Fibroblast of villous mesenchyme (primary cell): ENCODE data around the gene RALA. TPM values are rescaled to one million over a fixed set of nuclear protein-coding genes. Genes with fewer than 3 reads are reported as not detected.

Experiments used
- DNase-seq: peaks from one replicate; pipeline ENCODE4 v3.0.0-alpha.2; 2010; ENCODE audit warnings: low read depth
- H3K4me3 ChIP-seq: 2 replicates; pipeline ENCODE4 v1.5.1; 2011; ENCODE audit warnings: low read depth, mild to moderate bottlenecking, low read length
- total RNA-seq: library from RNA; depleted of rRNA; stranded (reverse); fragments of >200 nt; gene quantifications from 2 replicates; pipeline ENCODE4 v1.2.3, GENCODE V29; 2012
- TF ChIP-seq, protein P1 (sequence below): IDR thresholded peaks from 2 replicates; pipeline ENCODE4 v1.5.1; 2012; ENCODE audit warnings: low read depth, mild to moderate bottlenecking, low read length; ENCODE audit not compliant: insufficient read depth

The RALA gene
- total RNA-seq, 1 donor = 20.3 TPM

DNA sequence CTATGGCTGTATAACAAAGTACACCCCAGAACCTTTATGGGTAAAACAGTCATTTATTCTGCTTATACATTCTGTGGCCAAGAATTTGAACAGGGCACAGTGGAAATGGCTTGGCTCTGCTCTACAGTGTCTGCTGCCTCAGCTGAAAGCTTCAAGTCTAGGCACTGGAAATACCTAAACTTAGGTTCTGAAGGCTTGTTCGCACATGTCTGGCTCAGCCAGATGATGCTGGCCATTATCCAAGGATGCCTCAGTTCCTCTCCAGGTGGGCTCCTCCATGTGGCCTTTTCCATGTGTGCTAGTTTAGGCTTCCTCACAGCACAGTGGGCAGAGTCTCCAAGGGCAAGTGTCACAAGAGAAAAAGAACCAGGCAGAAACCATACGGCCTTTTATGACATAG is 76.8 kb downstream of the RALA start:
- TF ChIP-seq, protein P1, sequence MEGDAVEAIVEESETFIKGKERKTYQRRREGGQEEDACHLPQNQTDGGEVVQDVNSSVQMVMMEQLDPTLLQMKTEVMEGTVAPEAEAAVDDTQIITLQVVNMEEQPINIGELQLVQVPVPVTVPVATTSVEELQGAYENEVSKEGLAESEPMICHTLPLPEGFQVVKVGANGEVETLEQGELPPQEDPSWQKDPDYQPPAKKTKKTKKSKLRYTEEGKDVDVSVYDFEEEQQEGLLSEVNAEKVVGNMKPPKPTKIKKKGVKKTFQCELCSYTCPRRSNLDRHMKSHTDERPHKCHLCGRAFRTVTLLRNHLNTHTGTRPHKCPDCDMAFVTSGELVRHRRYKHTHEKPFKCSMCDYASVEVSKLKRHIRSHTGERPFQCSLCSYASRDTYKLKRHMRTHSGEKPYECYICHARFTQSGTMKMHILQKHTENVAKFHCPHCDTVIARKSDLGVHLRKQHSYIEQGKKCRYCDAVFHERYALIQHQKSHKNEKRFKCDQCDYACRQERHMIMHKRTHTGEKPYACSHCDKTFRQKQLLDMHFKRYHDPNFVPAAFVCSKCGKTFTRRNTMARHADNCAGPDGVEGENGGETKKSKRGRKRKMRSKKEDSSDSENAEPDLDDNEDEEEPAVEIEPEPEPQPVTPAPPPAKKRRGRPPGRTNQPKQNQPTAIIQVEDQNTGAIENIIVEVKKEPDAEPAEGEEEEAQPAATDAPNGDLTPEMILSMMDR = no peak
- DNase-seq = no peak

DNA sequence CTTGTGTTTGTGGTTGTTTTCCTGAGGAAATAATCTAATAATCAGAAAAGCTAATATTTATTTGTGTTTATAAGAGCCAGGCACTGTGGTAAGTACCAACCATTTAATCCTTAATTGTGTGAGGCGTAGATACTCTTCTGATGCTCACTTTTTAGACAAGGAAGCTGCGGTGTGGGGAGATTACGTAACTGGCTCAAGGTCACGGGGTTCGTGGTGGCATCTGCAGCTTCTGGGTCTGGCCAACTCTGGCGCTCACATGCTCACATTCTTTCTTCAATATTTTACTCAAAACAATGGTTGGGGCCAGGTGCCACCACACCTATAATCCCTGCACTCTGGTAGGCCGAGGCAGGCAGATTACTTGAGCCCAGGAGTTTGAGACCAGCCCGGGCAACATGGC is 77.6 kb downstream of the RALA start:
- no peak overlapping the region for H3K4me3 ChIP-seq
- TF ChIP-seq, protein P1 = no peak
- DNase-seq = no peak

More for the DNA sequence above, 76.8 kb downstream of the RALA start:
- no peak overlapping the region for H3K4me3 ChIP-seq

DNA sequence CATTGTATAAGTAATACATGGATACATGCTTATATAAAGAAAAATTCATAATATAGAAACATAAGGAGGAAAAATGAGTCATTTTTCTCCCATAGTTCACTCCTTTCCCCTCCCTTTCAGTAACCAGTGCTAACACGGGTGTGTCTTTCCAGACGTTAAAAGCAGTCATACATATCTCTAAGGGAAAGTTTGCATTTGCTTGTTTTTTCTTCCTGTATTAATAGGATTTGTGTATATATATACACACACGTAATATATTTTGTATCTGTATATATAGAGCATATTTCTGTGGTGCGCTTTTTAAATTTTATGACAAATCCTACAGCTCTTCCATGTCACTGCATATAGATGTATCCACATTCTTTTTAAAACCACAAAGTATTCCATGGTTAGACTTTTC is 78.8 kb downstream of the RALA start:
- peak; percentile 64 for DNase-seq
- TF ChIP-seq, protein P1 = no peak
- H3K4me3 ChIP-seq = no peak overlapping the region

DNA sequence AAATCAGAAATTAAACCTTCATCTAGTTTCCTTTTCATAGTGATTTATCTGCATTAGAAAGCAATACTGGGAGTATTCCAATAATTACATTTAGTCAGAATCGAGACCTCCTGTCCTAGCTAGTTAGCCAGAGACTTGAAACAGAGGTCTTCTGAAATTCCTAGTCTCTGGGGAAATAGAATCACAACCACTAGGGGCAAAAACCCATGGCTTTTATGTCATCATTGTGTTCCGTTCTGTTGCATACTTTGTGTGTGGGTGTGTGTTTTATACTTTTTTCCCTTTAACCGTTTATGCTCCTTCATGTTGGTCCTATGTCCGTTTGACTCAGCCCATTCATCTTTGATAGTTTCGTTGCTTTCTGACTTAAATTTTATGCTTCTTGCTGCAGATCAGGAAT is 79.8 kb downstream of the RALA start:
- no peak for DNase-seq
- H3K4me3 ChIP-seq = no peak overlapping the region
- TF ChIP-seq, protein P1 = peak; percentile 18

DNA sequence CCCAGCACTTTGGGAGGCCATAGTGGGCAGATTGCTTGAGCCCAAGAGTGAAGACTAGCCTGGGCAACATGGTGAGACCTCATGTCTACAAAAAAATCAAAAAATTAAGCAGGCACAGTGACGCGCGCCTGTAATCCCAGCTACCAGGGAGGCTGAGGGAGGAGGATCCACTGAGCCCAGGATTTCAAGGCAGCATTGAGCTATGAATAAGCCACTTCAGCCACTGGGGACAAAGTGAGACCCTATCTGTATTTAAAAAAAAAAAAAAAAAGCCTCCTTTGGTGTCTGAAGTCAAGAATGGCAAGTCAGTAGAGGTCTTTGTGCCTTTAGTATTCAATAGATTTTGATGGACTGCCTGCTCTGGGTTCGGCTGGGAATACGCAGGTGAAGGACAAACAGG is 85.7 kb downstream of the RALA start:
- TF ChIP-seq, protein P1 = no peak
- DNase-seq = no peak

DNA sequence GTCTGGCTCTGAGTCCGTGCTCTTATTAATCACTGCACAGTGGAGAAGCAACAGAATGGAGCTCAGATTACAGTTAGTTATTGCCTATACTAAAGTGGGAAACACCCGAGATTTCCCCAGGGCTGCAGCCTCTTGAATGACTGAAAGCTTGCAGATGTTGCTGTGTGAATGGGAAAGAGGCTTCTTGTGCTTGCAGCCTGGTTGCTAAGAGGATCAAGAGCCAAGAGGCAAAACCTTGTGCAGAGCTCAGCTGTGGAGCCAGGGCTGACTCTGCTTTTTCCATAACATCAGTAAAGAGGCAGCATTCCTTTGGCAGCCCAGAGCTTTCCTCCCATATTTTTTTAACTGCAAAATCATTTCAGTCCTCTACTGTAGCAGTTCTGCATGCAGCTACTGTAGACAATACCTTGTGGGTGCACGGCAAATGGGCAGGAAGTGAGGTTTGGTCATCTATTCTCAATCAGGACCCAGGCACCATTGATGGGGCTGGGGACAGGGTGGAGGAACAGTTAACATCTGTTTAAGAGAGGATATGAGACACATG is 86.5 kb downstream of the RALA start:
- TF ChIP-seq, protein P1 = no peak
- no peak overlapping the region for H3K4me3 ChIP-seq
- DNase-seq = peak; percentile 79

More for the DNA sequence above, 85.7 kb downstream of the RALA start:
- no peak overlapping the region for H3K4me3 ChIP-seq

DNA sequence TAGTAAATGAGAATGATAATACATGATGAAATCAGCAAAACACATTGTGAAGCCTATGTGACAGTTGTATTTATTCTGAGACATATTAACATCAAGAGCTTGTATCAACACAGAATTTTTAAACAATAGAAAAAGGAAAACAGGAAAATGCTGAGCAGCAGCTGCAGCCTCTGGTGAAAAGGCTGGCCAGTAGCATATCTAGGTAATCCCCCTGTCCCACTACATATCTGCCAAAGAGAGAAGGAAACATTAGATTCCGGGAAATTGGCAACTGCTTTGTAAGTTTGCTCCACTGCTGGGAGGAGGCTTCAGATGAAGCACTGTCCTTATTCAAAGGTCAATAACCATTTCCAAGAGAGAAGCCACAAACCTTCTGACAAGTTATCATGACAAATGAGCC is 89.4 kb downstream of the RALA start:
- no peak overlapping the region for H3K4me3 ChIP-seq
- DNase-seq = no peak
- TF ChIP-seq, protein P1 = no peak
